HG03095 (cell line): Measurements from ENCODE around the gene ZNF385B.
"Not testable (repeated sequence)": the region's sequence is repeated elsewhere in the genome, so short reads cannot be mapped to it uniquely, and the experiment has no call there.

Experiments used
- ATAC-seq: cut with Tn5 transposase; IDR thresholded peaks from one replicate; pipeline ENCODE4 v1.9.1; 2021; ENCODE audit warnings: moderate library complexity; ENCODE audit not compliant: unreplicated experiment

ZNF385B gene

GRCh38 chr2:179524809-179525339, 336.5 kb downstream of the ZNF385B start:
- no peak for ATAC-seq

DNA sequence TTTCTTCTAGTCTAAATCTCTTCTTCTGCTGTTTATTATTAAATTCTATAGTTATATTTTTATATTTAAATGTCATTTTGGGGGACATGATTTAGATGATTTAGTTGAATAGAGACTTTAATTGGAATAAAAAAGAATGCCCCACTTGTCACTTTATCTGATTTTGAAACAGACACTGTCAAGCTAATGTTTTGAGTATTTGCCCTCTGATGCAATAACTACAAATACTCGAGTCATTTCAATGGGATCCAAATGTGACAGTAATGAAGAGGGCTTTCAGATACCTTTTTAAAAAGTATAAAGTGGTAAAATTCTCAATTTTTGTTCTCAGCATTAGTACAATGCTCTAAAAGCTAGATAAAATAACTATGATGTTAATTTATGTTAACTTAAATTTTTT, 339.5 kb downstream of the ZNF385B start:
- no peak for ATAC-seq

DNA sequence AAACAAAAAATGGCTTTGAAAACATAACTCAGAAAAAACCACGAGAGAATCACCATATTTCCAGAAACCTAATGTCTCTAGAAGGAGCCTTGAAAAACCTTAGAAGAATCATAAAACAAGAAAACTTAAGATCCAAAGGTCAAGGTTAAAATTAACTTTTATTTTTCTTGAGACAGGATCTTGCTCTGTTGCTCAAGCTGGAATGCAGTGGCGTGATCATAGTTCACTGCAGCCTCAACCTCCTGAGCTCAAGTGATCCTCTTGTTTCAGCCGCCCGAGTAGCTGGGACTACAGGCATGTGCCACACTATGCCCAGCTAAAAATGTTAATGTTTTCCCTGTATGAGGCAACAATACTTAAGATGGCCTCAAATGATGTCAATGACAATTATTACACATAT, 342.6 kb downstream of the ZNF385B start:
- ATAC-seq = no peak

DNA sequence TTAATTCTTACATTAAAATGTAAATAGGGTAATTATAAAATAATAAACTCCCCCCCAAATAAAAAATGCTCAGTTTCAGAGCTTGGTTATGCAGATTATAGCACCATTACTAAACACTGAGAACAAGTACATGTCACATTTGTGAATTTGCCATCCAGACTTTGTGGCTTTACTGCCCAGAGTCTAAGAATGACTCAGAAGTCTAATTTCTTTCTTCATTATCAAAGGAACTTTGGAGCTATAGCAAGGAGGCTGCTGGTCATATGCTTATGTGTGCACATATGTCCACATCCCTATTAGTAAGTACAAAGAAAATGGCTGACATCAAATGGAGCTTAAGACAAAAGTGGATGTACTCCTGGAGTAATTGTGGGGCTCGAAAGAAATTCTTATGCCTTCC, 348.2 kb downstream of the ZNF385B start:
- no peak for ATAC-seq

DNA sequence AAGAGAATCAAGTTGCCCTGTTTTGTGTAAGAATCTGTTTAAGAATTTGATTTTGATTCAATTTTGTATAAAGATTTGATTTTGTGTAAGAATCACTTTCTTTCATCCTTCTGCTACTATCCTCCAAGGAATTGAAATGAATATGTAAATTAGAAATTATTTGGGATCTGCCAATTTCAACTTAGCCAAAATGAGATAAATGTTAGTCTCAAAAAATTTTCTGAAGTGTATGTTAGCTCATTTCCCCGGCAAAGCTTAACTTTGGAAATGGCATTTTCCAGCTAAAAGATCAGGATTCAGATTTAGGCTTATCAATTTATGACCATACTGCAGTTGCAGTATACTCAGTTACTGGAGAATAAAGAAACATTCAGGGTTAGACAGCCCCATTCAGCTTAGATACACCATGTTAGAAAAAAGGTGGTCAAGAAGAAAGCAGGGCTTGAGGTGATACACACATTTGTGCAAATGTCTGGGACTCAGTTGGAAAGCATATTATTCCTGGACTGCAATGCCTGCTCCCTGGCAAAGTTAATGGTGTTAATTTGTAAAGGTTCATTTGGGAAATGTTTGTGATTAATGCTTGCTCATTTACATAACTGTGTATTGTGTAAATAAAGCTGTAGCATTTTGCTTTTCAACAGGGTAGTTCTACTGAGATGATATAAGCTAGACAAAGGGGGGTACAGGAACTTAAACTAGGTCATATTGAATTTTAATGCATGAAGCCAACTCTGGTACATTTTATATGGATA, 349.0 kb downstream of the ZNF385B start:
- no peak for ATAC-seq

- ATAC-seq = no peak
Observed at GRCh38 chr2:179511105-179511789, 350.2 kb downstream of the ZNF385B start.

- ATAC-seq = no peak
Observed at GRCh38 chr2:179495315-179495714, 366.1 kb downstream of the ZNF385B start.

DNA sequence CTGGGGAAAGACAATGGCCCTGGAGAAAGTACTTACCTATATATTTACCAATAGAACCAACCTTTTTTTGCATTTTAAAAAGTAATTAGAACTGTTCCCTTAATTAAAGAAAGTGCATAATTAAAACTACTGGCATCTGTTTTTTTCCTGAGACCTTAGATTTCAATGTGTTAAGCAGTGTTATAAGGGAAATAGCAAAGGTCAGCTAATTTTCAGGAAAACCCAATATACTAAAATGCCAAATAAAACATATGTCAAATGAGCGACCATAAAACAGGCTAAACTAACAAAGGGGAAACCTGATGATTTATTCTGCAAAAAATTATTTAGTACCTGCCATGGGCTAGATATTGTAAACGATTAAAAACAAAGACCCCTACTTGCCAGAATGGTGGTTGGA, 372.8 kb downstream of the ZNF385B start:
- no peak for ATAC-seq

DNA sequence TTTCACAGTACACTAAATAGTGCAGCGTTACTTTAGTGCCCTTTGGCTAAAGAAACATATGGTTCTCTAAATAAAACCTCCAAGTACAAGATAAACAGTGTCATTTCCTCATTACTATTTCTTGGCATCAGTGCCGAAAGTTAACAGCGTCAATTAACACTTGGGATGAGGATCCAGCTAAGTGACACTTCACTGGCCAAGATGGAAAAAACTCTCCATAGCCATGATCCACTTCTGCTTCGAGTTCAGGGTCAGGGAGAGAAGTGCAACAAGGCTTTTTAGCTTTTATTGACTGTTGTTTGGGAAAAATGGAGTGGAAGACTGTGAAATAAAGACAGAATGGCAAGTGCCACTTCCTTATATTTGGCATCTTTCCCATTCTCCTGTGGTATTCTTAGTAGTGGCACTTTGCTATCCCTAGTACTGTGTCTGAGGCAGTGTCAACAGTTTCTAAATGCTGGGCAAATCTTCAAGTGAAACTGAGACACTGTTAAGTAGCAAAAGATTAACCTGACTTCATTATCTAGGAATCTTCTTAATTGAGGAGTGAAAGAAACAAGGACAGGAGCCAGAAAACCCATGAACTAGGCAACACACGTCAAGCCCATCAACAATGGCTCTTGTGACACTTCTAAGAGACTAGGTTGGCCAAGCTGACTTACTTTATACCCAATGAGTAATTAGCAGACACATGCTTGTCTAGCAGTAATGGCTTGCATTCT, 374.2 kb downstream of the ZNF385B start:
- ATAC-seq = no peak

DNA sequence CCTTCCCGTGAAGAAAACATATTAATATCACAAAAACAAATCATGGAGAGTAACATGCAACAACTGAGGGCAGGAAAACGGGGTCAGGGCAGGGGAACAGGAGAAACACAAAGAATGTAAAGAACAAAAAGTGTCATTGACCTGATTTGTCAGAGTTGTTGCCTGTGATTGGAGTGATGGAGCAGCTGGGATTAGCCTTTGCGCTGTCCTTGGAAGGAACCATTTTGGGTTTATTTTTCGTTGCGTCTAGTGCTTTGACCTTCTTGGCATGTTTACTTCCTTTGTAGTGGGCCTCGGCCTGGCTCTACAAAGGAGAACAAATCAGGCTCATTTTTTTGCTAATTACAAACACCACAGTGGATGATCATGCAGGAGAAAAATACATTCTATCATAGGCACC, 378.3 kb downstream of the ZNF385B start:
- no peak for ATAC-seq

- ATAC-seq = no peak
Observed at GRCh38 chr2:179479947-179480346, 381.5 kb downstream of the ZNF385B start.

- ATAC-seq = no peak
Observed at GRCh38 chr2:179478771-179479170, 382.6 kb downstream of the ZNF385B start.

- ATAC-seq = no peak
Observed at GRCh38 chr2:179470992-179471391, 390.4 kb downstream of the ZNF385B start.

DNA sequence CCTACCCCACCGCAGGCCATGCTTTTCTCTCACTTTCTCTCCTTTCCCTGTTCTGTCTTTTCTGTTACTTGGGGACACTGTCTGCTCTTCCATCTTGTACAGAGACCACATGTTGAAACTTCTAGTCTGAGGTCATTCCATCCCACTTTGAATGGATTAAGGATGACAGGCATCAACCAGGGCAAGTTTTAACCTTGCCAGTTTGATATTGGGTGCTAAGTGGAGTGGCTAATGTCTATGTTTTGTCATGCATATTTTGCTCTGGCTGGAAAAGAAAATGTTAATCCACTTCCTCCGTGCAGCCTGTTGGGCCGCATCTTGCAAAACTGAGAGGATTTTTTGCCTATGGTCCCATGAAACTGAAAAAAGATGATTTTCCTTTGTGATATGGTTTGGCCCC, 391.3 kb downstream of the ZNF385B start:
- ATAC-seq = no peak

DNA sequence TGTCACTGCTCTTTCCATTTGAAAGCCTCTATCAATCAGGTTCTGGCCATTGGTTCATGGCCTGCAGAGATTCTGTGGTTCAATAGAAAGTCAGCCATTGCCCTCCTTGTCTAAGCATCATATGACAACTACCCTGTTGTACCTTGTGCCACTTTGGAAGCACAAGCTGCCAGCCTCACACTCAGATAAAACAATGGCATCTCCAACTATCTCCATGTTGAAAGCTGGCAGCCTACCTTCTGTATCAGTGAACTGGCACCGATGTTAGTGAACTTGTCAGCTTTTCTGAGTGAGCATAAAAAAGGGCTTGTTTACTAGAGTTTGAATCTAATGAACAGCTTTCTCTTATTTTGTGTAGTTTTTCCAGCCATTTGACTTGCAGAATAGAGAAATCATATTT, 393.5 kb downstream of the ZNF385B start:
- no peak for ATAC-seq

DNA sequence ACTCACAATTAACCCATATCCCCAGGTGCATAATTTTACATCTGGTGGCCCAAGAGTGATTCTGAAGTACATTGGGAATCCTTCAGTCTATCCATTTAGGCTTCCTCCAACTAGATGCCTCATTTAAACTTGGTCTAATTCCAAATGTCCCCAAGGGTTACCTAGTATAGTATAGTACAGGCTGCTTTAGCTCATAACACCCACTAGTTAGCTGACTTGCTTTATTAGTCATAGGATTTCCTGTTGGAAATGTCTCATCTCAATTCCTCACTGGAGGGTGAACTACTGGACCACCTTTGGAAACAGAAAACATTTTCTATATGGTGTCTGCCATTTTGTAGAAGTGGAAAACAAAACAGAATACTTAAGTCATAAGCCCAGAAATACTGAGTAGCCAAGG, 394.3 kb downstream of the ZNF385B start:
- no peak for ATAC-seq

DNA sequence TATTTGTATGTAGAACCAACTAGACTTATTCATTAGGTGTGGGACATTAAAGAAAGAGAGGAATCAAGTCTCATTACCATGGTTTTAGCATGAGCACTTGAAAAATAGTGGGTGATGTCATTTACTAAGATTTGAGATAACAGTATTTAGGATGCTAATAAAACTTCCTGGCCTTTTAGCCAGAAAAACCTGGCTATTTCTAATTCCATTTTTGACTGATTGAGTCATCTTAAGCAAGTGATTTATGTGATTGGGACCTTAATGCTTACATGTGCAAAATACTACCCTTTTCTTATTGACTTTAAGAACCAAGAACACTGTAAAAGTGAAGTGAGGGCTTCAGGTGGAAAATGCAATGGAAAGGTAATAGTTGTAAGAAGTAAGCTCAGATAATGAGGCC, 400.0 kb downstream of the ZNF385B start:
- no peak for ATAC-seq

DNA sequence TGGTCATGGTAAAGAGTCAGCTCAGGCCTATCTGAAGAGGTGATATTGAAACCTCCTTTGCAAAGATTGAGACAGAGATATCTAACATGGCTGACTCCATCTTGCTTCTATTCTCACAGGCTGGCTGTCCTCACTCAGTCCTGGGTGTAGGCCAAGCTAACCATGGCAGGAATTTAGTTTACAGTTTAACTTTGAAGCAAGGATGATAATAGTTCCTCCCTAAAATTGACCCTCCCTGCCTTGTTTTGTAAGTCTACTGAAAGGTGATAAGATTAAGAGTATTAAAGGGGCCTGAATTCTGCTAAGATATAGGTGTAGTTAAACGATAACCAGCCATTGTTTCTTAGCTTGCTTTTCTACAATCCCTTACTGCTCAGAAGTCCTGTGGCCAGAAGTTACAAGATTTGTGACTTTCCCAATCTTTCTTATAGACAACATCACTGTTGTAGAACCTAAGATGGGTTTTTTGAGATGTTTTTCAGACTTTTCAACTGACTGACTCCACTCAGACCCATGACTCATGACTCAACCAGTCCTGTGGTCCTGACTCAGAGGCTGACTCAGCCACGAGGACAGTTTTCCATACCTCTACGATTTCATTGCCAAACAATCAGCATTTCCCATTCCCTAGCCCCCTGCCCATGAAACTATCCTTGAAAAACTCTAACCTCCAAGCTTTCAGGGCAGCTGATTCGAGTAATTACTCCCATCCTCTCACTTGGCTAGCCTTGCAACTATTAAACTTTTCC, 401.1 kb downstream of the ZNF385B start:
- no peak for ATAC-seq

GRCh38 chr2:179458113-179458512, 403.3 kb downstream of the ZNF385B start:
- ATAC-seq = not testable (repeated sequence)

DNA sequence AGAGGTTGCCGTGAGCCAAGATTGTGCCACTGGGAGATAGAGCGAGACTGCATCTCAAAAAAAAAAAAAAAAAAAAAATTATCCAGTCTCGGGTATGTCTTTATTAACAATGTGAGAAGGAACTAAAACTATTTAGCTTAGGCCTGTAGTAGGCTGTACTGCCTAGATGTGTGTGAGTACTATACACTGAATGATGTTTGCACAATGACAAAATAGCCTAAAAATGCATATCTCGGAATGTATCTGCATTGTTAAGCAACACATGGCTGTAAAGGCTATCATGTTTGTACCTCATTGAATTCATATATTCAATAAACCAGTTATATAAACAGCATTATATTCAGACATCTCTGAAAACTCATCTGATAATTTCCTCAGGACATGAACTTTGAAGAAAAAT, 405.6 kb downstream of the ZNF385B start:
- ATAC-seq = no peak

DNA sequence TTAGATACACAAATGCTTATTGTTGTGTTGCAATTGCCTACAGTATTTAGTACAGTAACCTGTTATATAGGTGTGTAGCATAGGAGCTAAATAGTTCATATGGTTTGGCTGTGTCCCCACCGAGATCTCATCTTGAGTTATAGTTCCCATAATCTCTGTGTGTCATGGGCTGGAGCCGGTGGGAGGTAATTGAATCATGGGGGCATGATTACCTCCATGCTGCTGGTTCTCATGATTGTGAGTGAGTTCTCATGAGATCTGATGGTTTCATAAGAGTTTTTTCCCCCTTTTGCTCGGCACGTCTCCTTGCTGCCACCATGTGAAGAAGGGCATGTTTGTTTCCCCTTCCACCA, 406.3 kb downstream of the ZNF385B start:
- ATAC-seq = no peak
